ENCODE measurements around the gene ABCB9. TPM values are rescaled to one million over a fixed set of nuclear protein-coding genes. Genes with fewer than 3 reads are reported as not detected.

ABCB9 gene
- total RNA-seq, 1 donor from 2014 or later = 16.7 TPM

DNA sequence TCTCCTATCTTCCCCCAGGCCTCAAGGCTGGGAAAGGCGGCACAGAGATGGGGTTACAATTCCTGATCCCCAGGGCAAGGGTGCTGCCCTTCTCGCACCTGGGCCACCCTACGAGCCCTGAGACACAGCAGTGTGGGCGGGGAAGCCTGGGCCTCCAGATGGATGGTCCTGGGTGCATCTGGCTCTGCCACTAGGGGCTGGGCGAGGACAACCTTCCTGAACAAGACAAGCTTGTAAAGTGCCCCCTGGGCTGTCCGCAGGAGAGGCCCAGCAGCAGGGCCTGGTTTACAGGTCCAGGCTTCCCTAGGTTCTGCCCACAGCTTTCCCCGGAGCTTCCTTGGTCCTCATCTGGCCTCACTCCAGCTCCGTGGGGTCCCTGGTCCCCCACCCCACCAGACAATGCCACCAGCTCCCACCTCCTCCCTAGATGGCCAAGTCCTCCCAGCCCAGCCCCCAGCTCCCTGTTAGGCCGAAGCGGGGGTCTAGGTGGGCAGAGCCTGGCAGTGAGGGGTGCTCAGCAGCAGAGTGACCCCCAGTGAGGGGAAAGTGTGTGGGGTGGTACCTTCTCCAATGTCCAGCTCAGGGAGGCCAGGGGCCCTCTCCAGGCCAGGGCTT lies 23.1 kb upstream of the ABCB9 start:
- Mint-ChIP-seq H3K4me3 (no peak overlapping the region), H3K4me1 (peaks cover 11% of the 10 kb centered on the region), H3K27ac (no peak overlapping the region), H3K36me3 (no peaks in the 10 kb centered on the region), H3K27me3 (ENCODE audit: low read depth) (no peaks in the 10 kb centered on the region), H3K9me3 (no peaks in the 10 kb centered on the region)
- TF ChIP-seq, protein P1, sequence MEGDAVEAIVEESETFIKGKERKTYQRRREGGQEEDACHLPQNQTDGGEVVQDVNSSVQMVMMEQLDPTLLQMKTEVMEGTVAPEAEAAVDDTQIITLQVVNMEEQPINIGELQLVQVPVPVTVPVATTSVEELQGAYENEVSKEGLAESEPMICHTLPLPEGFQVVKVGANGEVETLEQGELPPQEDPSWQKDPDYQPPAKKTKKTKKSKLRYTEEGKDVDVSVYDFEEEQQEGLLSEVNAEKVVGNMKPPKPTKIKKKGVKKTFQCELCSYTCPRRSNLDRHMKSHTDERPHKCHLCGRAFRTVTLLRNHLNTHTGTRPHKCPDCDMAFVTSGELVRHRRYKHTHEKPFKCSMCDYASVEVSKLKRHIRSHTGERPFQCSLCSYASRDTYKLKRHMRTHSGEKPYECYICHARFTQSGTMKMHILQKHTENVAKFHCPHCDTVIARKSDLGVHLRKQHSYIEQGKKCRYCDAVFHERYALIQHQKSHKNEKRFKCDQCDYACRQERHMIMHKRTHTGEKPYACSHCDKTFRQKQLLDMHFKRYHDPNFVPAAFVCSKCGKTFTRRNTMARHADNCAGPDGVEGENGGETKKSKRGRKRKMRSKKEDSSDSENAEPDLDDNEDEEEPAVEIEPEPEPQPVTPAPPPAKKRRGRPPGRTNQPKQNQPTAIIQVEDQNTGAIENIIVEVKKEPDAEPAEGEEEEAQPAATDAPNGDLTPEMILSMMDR (IDR thresholded peaks at IDR 0.05; ENCODE audit: unreplicated experiment) = no peak
- DNase-seq (ENCODE audit: low spot score in 2 of 2, unreplicated experiment in 2 of 2) = no peak

DNA sequence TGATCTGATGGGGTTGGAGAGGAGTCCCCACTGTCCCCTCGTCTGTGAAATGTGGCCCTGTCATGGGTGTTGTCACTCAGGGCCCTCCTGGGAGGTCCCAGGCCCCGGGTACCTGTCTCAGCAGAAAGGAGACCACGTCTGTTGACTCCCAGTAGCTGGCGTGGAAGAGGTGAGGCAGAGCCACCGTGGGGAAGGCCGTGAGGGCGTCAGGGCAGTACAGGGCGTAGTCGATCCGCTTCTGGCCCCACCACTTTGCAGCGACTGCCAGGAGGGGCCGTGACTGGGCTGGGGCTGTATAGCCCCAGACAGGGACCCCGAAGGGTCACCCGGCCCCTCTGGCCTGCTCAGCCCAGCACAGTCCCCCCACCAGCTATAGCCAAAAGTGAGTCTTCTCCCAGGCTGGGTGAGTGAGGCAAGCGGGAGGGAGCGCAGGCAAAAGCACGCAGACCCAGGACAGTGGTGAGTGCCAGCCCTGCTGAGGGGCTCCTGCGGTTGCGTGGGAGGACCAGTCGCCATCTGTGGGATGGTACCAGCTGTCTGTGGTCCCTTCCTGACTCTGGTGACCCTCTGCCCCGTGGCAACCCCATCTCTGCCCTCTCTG lies 22.4 kb upstream of the ABCB9 start:
- Mint-ChIP-seq H3K27me3 (ENCODE audit: low read depth) (no peaks in the 10 kb centered on the region), H3K4me1 (peaks cover 17% of the 10 kb centered on the region), H3K9me3 (no peaks in the 10 kb centered on the region), H3K4me3 (no peak overlapping the region), H3K27ac (no peak overlapping the region), H3K36me3 (no peaks in the 10 kb centered on the region)
- no peak for DNase-seq (ENCODE audit: low spot score in 2 of 2, unreplicated experiment in 2 of 2)
- TF ChIP-seq, protein P1 (IDR thresholded peaks at IDR 0.05; ENCODE audit: unreplicated experiment) = no peak

DNA sequence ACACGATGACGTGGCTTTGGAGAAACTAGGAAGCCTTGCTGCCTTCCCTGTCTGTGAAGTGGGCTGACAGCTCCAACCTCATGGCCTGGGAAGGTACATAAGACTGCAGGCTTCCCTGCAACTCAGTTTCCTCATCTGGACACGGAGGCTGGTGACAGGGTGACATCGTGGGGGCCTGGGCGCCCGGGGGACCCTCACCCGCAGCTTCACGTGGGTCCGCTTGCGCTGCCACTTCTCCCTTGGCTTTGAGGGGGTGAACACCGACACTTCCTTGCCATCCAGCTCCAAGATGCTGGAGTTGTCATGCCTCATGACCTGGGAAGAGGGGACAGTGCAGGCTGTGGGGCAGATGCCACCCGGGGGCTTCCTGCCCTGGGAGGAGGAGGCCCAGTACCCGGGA lies 21.8 kb upstream of the ABCB9 start:
- peaks cover 23% of the 10 kb centered on the region for H3K4me1 Mint-ChIP-seq
- TF ChIP-seq, protein P1 (IDR thresholded peaks at IDR 0.05; ENCODE audit: unreplicated experiment) = no peak
- no peak overlapping the region for H3K4me3 Mint-ChIP-seq
- H3K27ac Mint-ChIP-seq = no peak overlapping the region
- no peaks in the 10 kb centered on the region for H3K9me3 Mint-ChIP-seq
- no peaks in the 10 kb centered on the region for H3K36me3 Mint-ChIP-seq
- DNase-seq (ENCODE audit: low spot score in 2 of 2, unreplicated experiment in 2 of 2) = no peak
- no peaks in the 10 kb centered on the region for H3K27me3 Mint-ChIP-seq (ENCODE audit: low read depth)

DNA sequence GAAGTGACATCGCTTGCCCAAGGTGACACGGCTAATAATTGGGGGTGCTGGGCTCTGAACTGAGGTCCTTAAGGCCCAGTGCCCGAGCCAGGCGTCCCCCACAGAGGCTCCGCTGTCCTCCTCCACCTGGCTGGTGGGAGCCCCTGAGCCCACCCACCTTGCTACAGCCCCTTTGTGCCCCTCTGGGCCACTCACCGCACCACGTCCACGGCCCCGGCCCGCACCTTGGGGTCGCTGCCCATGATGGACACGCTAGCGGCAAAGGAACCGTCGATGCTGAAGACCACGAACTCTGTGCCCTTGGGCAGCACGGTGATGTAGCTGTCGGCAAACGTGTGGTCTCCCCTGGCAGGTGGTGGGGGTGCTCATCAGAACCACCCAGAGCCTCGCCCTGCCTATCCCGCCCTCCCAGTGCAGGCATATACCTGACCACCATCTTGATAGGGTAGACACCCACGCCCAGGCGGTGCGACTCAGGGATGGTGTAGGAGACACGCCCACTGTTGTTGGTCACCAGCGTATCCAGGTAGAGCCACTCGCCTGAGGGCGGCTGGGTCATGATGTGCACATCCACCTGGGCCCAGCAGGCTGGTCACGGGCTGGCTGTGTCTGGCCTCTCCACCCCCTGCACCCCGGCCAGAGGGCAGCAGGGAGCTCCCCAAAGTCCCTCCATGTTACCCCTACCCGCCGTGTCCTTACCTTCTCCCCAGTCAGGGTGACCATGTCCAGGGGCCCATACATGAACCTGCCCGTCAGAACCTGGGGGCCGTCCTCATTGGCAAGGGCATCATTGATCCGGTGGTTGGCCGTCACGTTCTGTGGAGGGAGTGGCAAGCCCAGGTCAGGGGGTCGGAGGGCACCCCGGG lies 21.1 kb upstream of the ABCB9 start:
- TF ChIP-seq, protein P1 (IDR thresholded peaks at IDR 0.05; ENCODE audit: unreplicated experiment) = no peak
- no peak for DNase-seq (ENCODE audit: low spot score in 2 of 2, unreplicated experiment in 2 of 2)
- H3K4me1 Mint-ChIP-seq = peaks cover 26% of the 10 kb centered on the region
- no peak overlapping the region for H3K27ac Mint-ChIP-seq
- no peak overlapping the region for H3K4me3 Mint-ChIP-seq
- H3K27me3 Mint-ChIP-seq (ENCODE audit: low read depth) = no peaks in the 10 kb centered on the region
- H3K9me3 Mint-ChIP-seq = no peaks in the 10 kb centered on the region
- no peaks in the 10 kb centered on the region for H3K36me3 Mint-ChIP-seq

DNA sequence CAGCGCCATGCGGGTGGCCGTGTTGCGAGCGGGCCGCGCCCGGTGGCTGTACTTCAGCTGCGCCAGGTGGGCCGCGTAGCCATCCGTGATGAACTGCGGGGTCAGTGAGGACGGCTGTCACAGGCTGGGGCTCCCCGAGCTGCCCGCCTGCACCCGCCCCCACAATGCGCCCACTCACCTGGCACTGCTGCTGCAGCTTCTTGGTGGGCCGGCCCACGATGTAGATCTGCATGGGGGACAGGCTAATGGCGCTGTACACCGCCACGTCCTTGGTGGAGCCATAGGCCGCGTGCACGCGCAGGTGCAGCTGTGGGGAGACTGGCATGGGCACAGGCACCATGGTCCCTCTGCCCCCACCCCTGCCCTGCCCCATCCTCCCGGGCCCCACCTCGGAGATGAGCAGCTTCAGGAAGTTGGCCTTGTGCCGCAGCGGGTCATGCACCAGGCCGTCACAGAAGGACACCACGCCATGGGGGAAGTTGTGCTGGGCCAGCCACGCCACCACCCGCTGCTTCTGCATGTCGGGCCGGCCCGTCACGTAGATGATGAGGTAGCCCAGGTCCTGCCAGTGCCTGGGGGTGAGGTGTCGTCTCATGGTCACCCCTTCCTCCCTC lies 20.1 kb upstream of the ABCB9 start:
- H3K27ac Mint-ChIP-seq = no peak overlapping the region
- no peaks in the 10 kb centered on the region for H3K27me3 Mint-ChIP-seq (ENCODE audit: low read depth)
- H3K36me3 Mint-ChIP-seq = no peaks in the 10 kb centered on the region
- no peak overlapping the region for H3K4me3 Mint-ChIP-seq
- H3K4me1 Mint-ChIP-seq = peaks cover 35% of the 10 kb centered on the region
- no peak for DNase-seq (ENCODE audit: low spot score in 2 of 2, unreplicated experiment in 2 of 2)
- no peaks in the 10 kb centered on the region for H3K9me3 Mint-ChIP-seq
- TF ChIP-seq, protein P1 (IDR thresholded peaks at IDR 0.05; ENCODE audit: unreplicated experiment) = no peak

All from mesothelial cell of epicardium (in vitro differentiated cells).